Hair follicular keratinocyte (primary cell): ENCODE measurements around the gene RGS7BP. TPM values are rescaled to one million over a fixed set of nuclear protein-coding genes. Genes with fewer than 3 reads are reported as not detected.

Experiments used
- total RNA-seq: library from RNA; depleted of rRNA; stranded (reverse); fragments of >200 nt; gene quantifications from 2 replicates; pipeline ENCODE4 v1.2.3, GENCODE V29; 2015

The RGS7BP gene
- total RNA-seq: not detected in 2 replicates

DNA sequence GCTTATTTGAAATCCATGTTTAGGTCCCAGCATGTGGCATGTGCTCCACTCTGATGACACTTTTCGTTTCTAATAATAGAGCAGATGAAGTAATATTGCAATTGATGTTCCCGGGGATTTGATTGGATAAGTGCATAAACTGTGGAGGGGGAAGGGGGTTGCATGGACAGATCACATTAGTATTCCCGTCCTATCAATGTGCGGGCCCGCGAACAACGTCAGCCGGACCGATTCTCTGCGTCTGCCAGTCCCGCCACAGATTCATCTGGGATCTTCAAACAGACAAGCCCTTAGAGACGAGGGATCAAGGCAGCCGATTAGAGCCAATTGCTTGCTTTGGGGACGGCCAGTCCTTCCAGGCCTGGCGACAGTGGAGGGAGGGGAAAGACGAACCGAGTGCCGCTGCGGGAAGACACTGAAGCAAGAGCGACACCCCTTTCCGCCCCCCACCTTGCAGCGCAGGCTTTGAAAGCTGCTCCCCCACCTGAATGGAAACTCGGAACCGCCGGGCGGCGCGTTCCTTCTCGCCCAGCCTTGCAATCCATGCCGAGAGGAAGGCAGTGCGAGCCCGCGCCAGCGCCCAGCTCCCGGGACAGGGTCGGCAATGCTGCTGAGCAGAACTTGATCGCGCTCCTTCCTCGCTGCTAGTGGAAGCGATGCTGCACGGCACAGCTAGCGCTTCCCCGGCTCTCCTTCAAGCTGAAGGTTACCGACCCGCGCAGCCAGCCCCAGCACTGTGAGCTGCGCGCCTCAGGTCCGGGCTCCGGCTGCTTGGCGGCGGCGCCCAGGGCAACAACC is at the start of gene RGS7BP:
Gene RGS7BP (plus strand): TSS at position 247 of the 798 bp plus-strand sequence. CDS start 610 bp downstream, outside the sequence.

Other genes with a start within 250 kb of the RGS7BP start
- gene SHISAL2B, start 184.5 kb downstream of the RGS7BP start, total RNA-seq: not detected in 2 replicates